GM19468 (cell line): ENCODE results near the gene NKAIN4.

Experiments used
- ATAC-seq: cut with Tn5 transposase; IDR thresholded peaks from one replicate; pipeline ENCODE4 v1.9.1; 2021; ENCODE audit warnings: mild to moderate bottlenecking, moderate library complexity, moderate number of reproducible peaks; ENCODE audit not compliant: unreplicated experiment; ENCODE audit errors: extremely low read depth

Gene NKAIN4

DNA sequence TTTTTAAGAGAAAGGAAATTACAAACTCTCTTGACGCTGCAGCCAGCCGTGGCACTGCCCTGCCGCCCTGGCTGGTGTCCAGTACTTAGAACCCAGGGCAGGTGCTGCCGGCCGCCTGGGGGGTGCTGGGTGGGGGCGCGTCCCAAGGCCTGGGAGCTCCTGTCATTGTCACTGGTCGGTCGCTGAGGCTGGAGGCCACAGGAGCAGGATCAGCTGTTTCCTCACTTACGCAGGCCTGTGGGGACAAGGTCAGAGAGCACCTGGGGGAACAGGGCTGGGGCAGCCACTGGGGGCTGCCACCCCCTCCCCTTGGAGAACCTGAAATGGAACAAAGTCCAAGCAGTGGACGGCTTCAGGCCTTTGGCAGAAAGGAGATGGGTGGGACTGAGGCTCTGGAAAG is 13.0 kb downstream of the NKAIN4 start:
- ATAC-seq = no peak

- no peak for ATAC-seq
Observed at GRCh38 chr20:63240004-63240403, 14.3 kb downstream of the NKAIN4 start.

- no peak for ATAC-seq
Observed at GRCh38 chr20:63239431-63239830, 14.8 kb downstream of the NKAIN4 start.

DNA sequence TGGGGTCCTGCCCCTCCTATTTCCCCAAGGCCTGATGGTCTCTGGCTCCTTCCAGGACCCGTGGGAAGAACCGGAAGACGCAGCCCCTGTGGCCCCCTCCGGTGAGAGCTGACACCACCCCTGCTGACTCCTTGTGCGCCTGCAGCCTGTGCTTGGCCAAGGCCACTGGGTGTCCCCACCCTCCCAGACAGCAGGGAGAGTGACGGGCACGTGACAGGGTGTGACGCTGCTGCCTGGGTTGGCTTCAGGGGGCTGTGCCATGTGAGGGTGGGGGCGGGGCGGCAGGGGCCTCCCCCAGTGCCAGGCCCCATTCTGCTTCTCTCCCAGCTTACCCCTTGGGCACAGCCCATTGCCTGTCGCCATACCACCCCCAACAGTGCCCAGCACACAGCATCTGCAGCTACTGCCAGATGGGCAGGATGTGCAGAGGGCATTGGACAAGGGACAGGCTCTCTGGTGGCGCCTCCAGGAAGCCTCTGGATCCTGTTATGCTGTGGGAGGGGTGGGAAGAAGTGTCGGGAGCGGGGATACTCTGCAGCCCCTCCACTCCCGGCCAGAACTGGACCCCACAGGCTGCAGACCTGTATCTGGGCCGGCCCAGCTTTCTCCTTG is 15.6 kb downstream of the NKAIN4 start:
- ATAC-seq = no peak

DNA sequence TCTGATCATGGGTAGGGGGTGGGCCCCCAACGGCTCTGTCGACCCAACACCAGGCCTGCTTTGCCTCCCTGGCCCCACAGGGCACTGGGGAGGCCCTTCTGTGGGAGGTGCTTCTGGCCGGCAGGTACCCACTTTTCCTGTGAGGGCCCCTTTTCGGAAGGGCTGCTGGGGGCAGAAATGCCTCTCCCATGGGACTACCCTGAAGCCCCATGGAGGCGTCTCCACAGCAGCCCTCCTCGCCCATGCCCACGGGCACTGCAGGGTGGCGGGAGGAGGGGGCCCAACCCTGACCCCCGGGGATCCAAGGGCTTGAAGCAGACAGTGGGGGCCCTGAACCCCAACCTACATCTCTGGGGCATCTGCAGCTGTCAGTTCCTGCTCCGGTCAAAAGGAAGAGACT is 16.2 kb downstream of the NKAIN4 start:
- no peak for ATAC-seq

DNA sequence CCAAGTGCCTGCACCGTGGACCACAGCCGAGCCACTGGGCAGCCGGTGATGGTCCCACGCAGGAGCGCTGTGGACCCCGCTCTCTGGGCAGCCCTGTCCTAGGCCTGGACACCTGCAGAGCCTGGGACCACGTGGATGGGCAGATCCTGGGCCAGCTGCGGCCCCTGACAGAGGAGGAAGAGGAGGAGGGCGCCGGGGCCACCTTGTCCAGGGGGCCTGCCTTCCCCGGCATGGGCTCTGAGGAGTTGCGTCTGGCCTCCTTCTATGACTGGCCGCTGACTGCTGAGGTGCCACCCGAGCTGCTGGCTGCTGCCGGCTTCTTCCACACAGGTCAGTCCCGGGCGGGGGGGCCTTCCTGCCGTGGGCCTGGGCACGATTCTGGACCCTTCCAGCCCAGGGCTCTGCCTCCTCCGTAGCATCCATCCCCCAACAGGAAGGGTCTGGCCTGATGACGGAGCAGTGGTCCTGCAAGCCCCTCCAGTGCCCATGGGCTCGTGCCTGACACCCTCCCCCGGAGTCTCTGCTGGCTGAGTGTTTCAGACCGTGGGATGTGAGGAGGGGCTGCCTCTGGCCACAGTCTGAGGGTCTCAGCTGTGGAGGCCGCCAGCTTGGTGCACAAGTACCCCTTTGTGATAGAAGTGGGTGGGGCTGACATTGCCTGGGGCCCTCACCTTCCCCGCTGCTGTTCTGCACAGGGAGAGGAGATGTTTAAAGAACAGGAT is 18.0 kb downstream of the NKAIN4 start:
- ATAC-seq = no peak

GRCh38 chr20:63235399-63235983 is 18.8 kb downstream of the NKAIN4 start, which contains the start of gene BIRC7:
Gene BIRC7, plus strand, starts transcription at chr20:63235905. Its CDS starts 192 bp downstream, at chr20:63236097.
- ATAC-seq = no peak

- no peak for ATAC-seq
Observed at GRCh38 chr20:63234693-63235398, 19.4 kb downstream of the NKAIN4 start.

GRCh38 chr20:63233924-63234323 is 20.3 kb downstream of the NKAIN4 start:
- no peak for ATAC-seq

DNA sequence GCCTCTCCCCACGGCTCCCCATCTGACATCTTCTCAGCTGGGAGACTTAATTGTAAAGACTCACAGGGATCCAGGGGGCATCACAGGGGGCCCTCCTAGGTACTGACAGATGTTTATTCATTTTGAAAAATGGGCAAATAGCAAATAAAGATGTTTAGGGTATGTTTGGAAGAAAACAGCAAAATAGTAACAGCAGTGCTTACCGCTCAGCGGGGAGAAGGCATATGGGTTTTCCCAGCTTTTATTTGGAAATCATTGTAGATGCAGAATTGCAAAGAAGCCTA is 21.3 kb downstream of the NKAIN4 start:
- no peak for ATAC-seq

GRCh38 chr20:63232235-63233060 is 21.8 kb downstream of the NKAIN4 start:
- ATAC-seq = no peak

- ATAC-seq = no peak
Observed at GRCh38 chr20:63230800-63231268, 23.4 kb downstream of the NKAIN4 start.

- no peak for ATAC-seq
Observed at GRCh38 chr20:63228806-63229205, 25.5 kb downstream of the NKAIN4 start.

DNA sequence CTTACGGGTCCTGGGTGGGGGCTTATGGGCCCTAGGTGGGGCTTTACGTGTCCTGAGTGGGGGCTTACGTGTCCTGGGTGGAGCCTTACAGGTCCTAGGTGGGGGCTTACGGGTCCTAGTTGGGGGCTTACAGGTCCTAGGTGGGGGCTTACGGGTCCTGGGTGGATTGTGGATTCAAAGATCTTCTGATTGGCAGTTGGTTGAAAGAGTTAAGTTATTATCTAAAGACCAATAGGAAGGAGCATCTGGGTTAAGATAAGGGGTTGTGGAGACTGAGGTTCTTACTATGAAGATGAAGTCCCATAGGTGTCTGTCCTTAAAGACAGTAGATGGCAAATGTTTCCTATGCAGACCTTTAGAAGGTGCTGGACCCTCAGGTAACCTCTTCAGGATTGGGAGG is 27.0 kb downstream of the NKAIN4 start:
- ATAC-seq = no peak

DNA sequence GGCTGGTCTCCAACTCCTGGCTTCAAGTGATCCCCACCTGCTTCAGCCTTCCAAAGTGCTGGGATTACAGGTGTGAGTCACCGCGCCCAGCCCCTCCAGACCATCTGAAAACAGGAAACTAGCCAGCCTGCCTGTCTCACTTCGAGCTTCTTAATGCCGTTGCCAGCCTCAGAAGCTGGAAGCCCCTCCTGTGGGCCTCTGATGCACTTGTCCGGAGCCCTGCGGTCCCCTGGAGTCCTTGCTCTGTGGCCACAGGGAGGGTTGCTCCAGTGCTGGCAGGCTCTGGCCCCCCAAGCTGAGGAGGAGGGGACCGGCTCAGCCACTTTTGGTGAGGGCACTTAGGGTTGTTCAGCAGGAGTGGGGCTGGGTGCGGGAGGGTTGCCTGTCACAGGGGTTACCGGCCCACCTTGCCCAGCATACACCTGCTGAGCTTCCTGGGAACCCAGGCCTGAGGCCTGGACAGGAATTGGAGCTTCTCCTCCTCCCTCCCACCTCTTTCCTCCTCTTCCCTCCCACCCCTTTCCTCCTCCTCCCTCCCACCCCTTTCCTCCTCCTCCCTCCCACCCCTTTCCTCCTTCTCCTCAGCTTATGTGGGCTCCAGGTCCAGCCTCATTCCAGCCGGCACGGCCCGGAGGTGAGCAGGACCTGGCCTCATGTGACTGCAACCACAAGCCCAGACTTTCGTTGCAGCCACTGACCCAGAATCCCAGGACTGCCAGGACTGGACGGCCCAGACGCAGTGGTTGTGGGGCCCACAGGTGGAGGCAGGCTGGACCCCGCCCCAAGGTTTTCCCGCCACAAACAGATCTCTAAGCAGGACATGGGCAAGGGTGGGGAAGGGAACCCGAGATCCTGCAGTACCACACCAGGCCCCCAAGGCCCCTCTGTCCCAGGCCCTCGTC is 28.0 kb downstream of the NKAIN4 start:
- ATAC-seq = no peak

GRCh38 chr20:63225082-63225454 is 29.2 kb downstream of the NKAIN4 start:
- ATAC-seq = no peak

GRCh38 chr20:63224412-63225081 is 29.7 kb downstream of the NKAIN4 start:
- no peak for ATAC-seq

- ATAC-seq = no peak
Observed at GRCh38 chr20:63223826-63224207, 30.4 kb downstream of the NKAIN4 start.
